ENCODE data around the gene PRM1. TPM values are rescaled to one million over a fixed set of nuclear protein-coding genes. Genes with fewer than 3 reads are reported as not detected.

PRM1 gene
- total RNA-seq, 1 experiment from 2014 or later = 0.48 TPM

GRCh38 chr16:11296351-11296705 is 15.2 kb upstream of the PRM1 start (continued):
- TF ChIP-seq ATF2 (CRISPR knock-in tag; IDR thresholded peaks at IDR 0.05; ENCODE audit: borderline replicate concordance, low read depth) = no peak
- TF ChIP-seq SMAD4 (CRISPR knock-in tag; IDR thresholded peaks at IDR 0.05) = no peak
- no peak for TF ChIP-seq AR (CRISPR knock-in tag; IDR thresholded peaks at IDR 0.05)
- TF ChIP-seq TEAD1 (CRISPR knock-in tag; IDR thresholded peaks at IDR 0.05) = no peak
- TF ChIP-seq, protein P1, sequence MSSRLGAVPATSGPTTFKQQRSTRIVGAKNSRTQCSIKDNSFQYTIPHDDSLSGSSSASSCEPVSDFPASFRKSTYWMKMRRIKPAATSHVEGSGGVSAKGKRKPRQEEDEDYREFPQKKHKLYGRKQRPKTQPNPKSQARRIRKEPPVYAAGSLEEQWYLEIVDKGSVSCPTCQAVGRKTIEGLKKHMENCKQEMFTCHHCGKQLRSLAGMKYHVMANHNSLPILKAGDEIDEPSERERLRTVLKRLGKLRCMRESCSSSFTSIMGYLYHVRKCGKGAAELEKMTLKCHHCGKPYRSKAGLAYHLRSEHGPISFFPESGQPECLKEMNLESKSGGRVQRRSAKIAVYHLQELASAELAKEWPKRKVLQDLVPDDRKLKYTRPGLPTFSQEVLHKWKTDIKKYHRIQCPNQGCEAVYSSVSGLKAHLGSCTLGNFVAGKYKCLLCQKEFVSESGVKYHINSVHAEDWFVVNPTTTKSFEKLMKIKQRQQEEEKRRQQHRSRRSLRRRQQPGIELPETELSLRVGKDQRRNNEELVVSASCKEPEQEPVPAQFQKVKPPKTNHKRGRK (CRISPR knock-in tag; IDR thresholded peaks at IDR 0.05; ENCODE audit: borderline replicate concordance) = no peak
- TF ChIP-seq GABPB1 (CRISPR knock-in tag; IDR thresholded peaks at IDR 0.05) = no peak
- TF ChIP-seq ZNF138 (CRISPR knock-in tag; conservative IDR thresholded peaks at IDR 0.05) = no peak

DNA sequence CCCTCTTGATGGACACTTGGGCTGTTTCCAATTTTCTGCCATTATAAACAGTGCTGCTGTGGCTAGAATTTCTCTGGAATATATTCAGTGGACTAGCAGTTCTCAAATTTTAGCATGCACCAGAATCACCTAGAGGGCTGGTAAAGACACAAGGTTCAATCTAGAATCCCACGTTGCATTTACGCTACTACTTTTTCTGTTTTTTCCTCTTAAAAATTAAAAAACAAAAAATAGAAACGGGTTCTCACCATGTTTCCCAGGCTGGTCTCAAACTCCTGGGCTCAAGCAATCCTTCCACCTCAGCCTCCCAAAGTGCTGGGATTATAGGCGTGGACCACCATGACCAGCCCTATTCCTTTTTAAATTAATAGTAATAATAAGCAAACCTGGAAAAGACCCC is 14.5 kb upstream of the PRM1 start:
- Mint-ChIP-seq H3K36me3 (no peaks in the 10 kb centered on the region), H3K27me3 (ENCODE audit: low read depth) (no peaks in the 10 kb centered on the region; the same call in 1 of the 2 replicates), H3K4me1 (peaks cover 44% of the 10 kb centered on the region), H3K9me3 (no peaks in the 10 kb centered on the region), H3K4me3 (no peak overlapping the region), H3K27ac (no peak overlapping the region)
- ChIA-PET POLR2A (no interaction called here), CTCF (interaction anchor here (2.3 kb wide), 1 partner anchor 76 kb away, joined by 6 read pairs; no protein-coding TSS in a partner anchor)
- no peak for ATAC-seq
- no peak for DNase-seq (ENCODE audit: low spot score)
- TF ChIP-seq IRF2 (CRISPR knock-in tag; IDR thresholded peaks at IDR 0.05; ENCODE audit: borderline replicate concordance, low read depth) = no peak
- no peak for TF ChIP-seq ZNF263 (CRISPR knock-in tag; IDR thresholded peaks at IDR 0.05; ENCODE audit: low read depth)
- no peak for TF ChIP-seq ZNF416 (CRISPR knock-in tag; IDR thresholded peaks at IDR 0.05)
- no peak for TF ChIP-seq ETV6 (CRISPR knock-in tag; IDR thresholded peaks at IDR 0.05)
- TF ChIP-seq NFYB (CRISPR knock-in tag; conservative IDR thresholded peaks at IDR 0.05; ENCODE audit: low read depth) = no peak
- TF ChIP-seq TCF7 (CRISPR knock-in tag; IDR thresholded peaks at IDR 0.05; ENCODE audit: low read depth) = no peak
- TF ChIP-seq SP1 (CRISPR knock-in tag; conservative IDR thresholded peaks at IDR 0.05) = no peak
- TF ChIP-seq, protein P1 (CRISPR knock-in tag; IDR thresholded peaks at IDR 0.05; ENCODE audit: borderline replicate concordance) = no peak
- TF ChIP-seq, protein P2, sequence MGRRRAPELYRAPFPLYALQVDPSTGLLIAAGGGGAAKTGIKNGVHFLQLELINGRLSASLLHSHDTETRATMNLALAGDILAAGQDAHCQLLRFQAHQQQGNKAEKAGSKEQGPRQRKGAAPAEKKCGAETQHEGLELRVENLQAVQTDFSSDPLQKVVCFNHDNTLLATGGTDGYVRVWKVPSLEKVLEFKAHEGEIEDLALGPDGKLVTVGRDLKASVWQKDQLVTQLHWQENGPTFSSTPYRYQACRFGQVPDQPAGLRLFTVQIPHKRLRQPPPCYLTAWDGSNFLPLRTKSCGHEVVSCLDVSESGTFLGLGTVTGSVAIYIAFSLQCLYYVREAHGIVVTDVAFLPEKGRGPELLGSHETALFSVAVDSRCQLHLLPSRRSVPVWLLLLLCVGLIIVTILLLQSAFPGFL (CRISPR knock-in tag; IDR thresholded peaks at IDR 0.05; ENCODE audit: borderline replicate concordance) = no peak
- TF ChIP-seq ZNF671 (CRISPR knock-in tag; IDR thresholded peaks at IDR 0.05) = no peak
- no peak for TF ChIP-seq AFF4 (CRISPR knock-in tag; IDR thresholded peaks at IDR 0.05; ENCODE audit: borderline replicate concordance)
- TF ChIP-seq ZNF281 (CRISPR knock-in tag; IDR thresholded peaks at IDR 0.05) = no peak
- no peak for TF ChIP-seq TP53 (CRISPR knock-in tag; IDR thresholded peaks at IDR 0.05)
- TF ChIP-seq NR2C2 (CRISPR knock-in tag; IDR thresholded peaks at IDR 0.05) = no peak
- TF ChIP-seq GTF2I (CRISPR knock-in tag; conservative IDR thresholded peaks at IDR 0.05) = no peak
- no peak for TF ChIP-seq ELF4 (CRISPR knock-in tag; IDR thresholded peaks at IDR 0.05; ENCODE audit: low read depth)

Measured in WTC11 (cell line).